NT2/D1 (cell line): Measurements from ENCODE around the gene NOB1.
A peak's percentile ranks its signal among the peaks of the same experiment; 100 is the strongest.

ENCODE experiments used
- DNase-seq: peaks from one replicate; pipeline ENCODE4 v3.0.0-alpha.2; 2011; ENCODE audit warnings: low read depth, low spot score
- H3K27me3 ChIP-seq: 2 replicates; pipeline ENCODE4 v1.6.0; 2011; ENCODE audit warnings: mild to moderate bottlenecking; ENCODE audit not compliant: insufficient read length, insufficient read depth
- H3K36me3 ChIP-seq: 2 replicates; pipeline ENCODE4 v1.6.1; 2011; ENCODE audit warnings: mild to moderate bottlenecking, low read length, mixed read lengths; ENCODE audit not compliant: insufficient read depth, insufficient read length
- H3K4me1 ChIP-seq: 2 replicates; pipeline ENCODE4 v1.5.1; 2011; ENCODE audit not compliant: insufficient read depth, insufficient read length
- H3K4me3 ChIP-seq: 2 replicates; pipeline ENCODE4 v1.5.1; 2011; ENCODE audit warnings: low read depth; ENCODE audit not compliant: insufficient read length
- H3K9ac ChIP-seq: 2 replicates; pipeline ENCODE4 v1.6.0; 2011; ENCODE audit warnings: low read depth; ENCODE audit not compliant: insufficient read length
- H3K9me3 ChIP-seq: 2 replicates; pipeline ENCODE4 v1.5.1; 2011; ENCODE audit warnings: mild to moderate bottlenecking, low read length; ENCODE audit not compliant: insufficient read depth
- SUZ12 ChIP-seq: IDR thresholded peaks from 2 replicates; pipeline ENCODE4 v1.6.1; 2011; ENCODE audit not compliant: insufficient read length, insufficient read depth; ENCODE audit errors: extremely low read depth
- YY1 ChIP-seq: IDR thresholded peaks from 2 replicates; pipeline ENCODE4 v1.6.1; 2011; ENCODE audit not compliant: insufficient read length, insufficient read depth
- ZNF274 ChIP-seq: IDR thresholded peaks from 2 replicates; pipeline ENCODE4 v1.6.1; 2011; ENCODE audit warnings: mild to moderate bottlenecking, low read depth, low read length

NOB1 gene

GRCh38 chr16:69712277-69712676 is 42.4 kb downstream of the NOB1 start:
- Histone ChIP-seq H3K9ac (no peak overlapping the region), H3K36me3 (peaks cover 77% of the 10 kb centered on the region), H3K27me3 (no peaks in the 10 kb centered on the region), H3K4me3 (no peak overlapping the region), H3K4me1 (no peaks in the 10 kb centered on the region), H3K9me3 (no peaks in the 10 kb centered on the region)
- TF ChIP-seq ZNF274 (no peak), SUZ12 (no peak), YY1 (no peak)
- DNase-seq: no peak

GRCh38 chr16:69711115-69711740 is 43.5 kb downstream of the NOB1 start:
- H3K9me3 ChIP-seq: no peaks in the 10 kb centered on the region
- DNase-seq: no peak
- peaks cover 67% of the 10 kb centered on the region for H3K36me3 ChIP-seq

GRCh38 chr16:69709456-69710084 is 45.2 kb downstream of the NOB1 start:
- Histone ChIP-seq H3K9ac (no peak overlapping the region), H3K36me3 (peaks cover 55% of the 10 kb centered on the region), H3K27me3 (no peaks in the 10 kb centered on the region), H3K9me3 (no peaks in the 10 kb centered on the region), H3K4me3 (no peak overlapping the region), H3K4me1 (no peaks in the 10 kb centered on the region)
- peak; percentile 33 for DNase-seq
- TF ChIP-seq SUZ12 (no peak), YY1 (no peak)

More at GRCh38 chr16:69711115-69711740, 43.5 kb downstream of the NOB1 start:
- TF ChIP-seq YY1 (no peak), SUZ12 (no peak), ZNF274 (no peak)
- Histone ChIP-seq H3K4me3 (no peak overlapping the region), H3K4me1 (no peaks in the 10 kb centered on the region), H3K27me3 (no peaks in the 10 kb centered on the region), H3K9ac (no peak overlapping the region)

GRCh38 chr16:69707920-69708683 is 46.6 kb downstream of the NOB1 start:
- Histone ChIP-seq H3K9me3 (no peaks in the 10 kb centered on the region), H3K9ac (no peak overlapping the region), H3K4me3 (no peak overlapping the region), H3K36me3 (peaks cover 49% of the 10 kb centered on the region), H3K27me3 (no peaks in the 10 kb centered on the region), H3K4me1 (no peaks in the 10 kb centered on the region)
- DNase-seq: no peak
- TF ChIP-seq SUZ12 (no peak), YY1 (no peak), ZNF274 (no peak)

- no peak overlapping the region for H3K9ac ChIP-seq
- DNase-seq: no peak
Observed at GRCh38 chr16:69706975-69707340, 47.8 kb downstream of the NOB1 start.

GRCh38 chr16:69706256-69706974 is 48.3 kb downstream of the NOB1 start:
- Histone ChIP-seq H3K9me3 (no peaks in the 10 kb centered on the region), H3K27me3 (no peaks in the 10 kb centered on the region), H3K4me3 (no peak overlapping the region), H3K4me1 (no peaks in the 10 kb centered on the region), H3K9ac (no peak overlapping the region), H3K36me3 (peaks cover 33% of the 10 kb centered on the region)
- TF ChIP-seq ZNF274 (no peak), SUZ12 (no peak), YY1 (no peak)
- no peak for DNase-seq

More at GRCh38 chr16:69706975-69707340, 47.8 kb downstream of the NOB1 start:
- no peaks in the 10 kb centered on the region for H3K9me3 ChIP-seq
- no peaks in the 10 kb centered on the region for H3K4me1 ChIP-seq
- no peaks in the 10 kb centered on the region for H3K27me3 ChIP-seq
- TF ChIP-seq SUZ12: no peak
- no peak for TF ChIP-seq ZNF274
- TF ChIP-seq YY1: no peak
- H3K36me3 ChIP-seq: peaks cover 38% of the 10 kb centered on the region
- no peak overlapping the region for H3K4me3 ChIP-seq

GRCh38 chr16:69703638-69704037 is 51.1 kb downstream of the NOB1 start:
- no peaks in the 10 kb centered on the region for H3K9me3 ChIP-seq
- no peak for DNase-seq
- H3K4me1 ChIP-seq: no peaks in the 10 kb centered on the region
- TF ChIP-seq ZNF274: no peak
- TF ChIP-seq YY1: no peak
- TF ChIP-seq SUZ12: no peak
- peaks cover 8% of the 10 kb centered on the region for H3K36me3 ChIP-seq
- no peak overlapping the region for H3K9ac ChIP-seq
- no peak overlapping the region for H3K4me3 ChIP-seq
- no peaks in the 10 kb centered on the region for H3K27me3 ChIP-seq
